Measurements from ENCODE around the gene CPA1.
"Not testable (repeated sequence)": the region's sequence is repeated elsewhere in the genome, so short reads cannot be mapped to it uniquely, and the experiment has no call there.

The CPA1 gene

GRCh38 chr7:130374507-130374906, 5.8 kb upstream of the CPA1 start:
- no peak for DNase-seq

GRCh38 chr7:130376461-130376860, 3.8 kb upstream of the CPA1 start:
- not testable (repeated sequence) for DNase-seq

GRCh38 chr7:130377178-130377577, 3.1 kb upstream of the CPA1 start:
- DNase-seq = no peak

DNA sequence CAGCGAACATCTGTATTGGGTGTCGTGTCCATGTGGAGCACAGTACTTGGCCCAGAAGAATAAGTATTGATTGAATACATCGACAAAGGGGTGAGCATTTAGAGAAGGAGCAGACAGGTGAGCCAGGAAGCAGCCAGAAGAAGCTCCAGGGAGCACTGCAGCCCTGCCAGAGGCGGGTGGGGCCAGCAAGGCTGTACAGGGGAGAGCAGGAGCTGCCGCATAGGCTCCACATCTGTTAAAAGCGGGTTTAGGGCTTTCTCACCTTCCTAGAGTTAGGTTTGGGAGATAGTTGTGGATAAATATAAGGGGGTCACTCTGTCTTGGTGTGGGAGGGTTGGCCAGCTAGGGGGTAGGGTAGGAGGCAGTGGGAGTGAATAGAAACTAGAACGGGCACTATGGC, 1.3 kb upstream of the CPA1 start:
- DNase-seq = no peak

DNA sequence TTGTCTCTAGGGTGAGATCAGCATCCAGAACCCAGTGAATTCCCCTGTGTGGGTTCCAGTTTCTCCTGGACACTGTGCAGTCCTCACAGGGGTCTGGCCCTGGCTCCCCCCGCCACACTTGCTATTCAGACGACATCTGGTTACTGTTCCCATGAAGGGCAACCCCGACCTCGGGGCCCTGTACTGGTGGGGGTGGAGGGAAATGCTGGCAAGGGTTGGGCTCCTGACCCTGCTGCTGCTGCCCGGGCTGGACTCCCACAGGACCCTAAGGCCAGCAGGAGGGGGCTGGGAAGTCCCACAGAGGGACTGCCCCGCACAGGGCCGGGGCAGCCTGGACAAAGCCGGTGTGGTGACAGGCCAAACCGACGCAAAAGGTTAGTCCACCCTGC, 768 bp upstream of the CPA1 start:
- DNase-seq = no peak

DNA sequence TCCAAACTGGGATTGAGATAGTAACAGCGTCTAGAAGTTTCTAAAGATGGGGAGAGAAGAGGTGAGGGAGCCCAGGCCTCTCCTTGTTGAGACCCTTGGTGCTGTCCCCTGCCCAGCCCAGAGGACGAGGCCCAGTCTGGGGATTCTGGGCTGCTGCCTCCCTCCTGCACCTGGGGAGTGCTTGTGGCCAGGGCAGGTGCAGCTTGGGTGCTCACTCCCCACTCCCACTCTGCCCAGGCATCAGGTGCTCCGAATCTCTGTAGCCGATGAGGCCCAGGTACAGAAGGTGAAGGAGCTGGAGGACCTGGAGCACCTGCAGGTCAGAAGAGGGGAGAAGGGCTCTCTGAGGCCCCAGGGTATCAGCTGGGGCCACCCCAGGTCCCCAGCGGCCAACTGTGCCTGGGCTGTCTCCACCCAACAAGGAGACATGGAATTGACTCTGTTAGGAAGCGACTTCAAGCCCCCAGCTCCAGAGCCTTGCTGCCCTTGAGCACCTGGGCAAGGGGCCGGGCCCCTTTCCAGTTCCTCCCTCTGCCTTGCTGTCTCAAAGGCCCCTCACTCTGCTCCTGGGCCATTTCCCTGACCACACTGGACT, 664 bp downstream of the CPA1 start:
- DNase-seq = no peak

- DNase-seq = no peak
Observed at GRCh38 chr7:130381468-130382312, 1.4 kb downstream of the CPA1 start.

- DNase-seq = no peak
Observed at GRCh38 chr7:130383187-130383980, 3.1 kb downstream of the CPA1 start.

GRCh38 chr7:130384371-130384801, 4.1 kb downstream of the CPA1 start:
- no peak for DNase-seq

DNA sequence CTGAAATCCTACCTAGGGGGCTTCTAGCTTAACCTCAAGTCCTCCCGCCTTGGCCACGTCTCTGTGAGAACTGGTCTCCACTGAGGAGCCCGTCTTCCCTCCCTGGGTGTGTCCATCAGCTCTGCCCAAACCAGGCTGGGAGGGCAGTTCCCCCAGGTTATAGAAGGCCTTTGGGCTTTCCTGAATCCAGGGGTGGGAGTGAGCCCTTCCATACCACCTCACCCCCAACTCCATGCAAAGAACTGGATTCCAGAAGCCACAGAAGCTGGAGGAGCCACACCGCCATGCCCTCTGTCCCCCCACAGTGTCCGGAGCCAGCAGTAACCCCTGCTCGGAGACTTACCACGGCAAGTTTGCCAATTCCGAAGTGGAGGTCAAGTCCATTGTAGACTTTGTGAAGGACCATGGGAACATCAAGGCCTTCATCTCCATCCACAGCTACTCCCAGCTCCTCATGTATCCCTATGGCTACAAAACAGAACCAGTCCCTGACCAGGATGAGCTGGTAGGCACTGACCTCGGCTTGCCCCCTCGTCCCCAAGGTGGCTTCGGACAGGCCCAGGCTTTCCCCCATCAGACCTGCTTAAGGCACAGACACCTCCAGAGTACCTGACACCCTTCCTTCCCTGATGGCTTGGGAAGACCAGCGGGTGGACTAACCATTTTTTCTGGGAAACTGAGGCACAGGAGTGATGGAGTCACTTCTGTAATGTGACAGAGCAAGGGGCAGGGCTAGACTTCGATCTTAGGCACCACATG, 4.7 kb downstream of the CPA1 start:
- no peak for DNase-seq

GRCh38 chr7:130385600-130386066, 5.3 kb downstream of the CPA1 start:
- no peak for DNase-seq

GRCh38 chr7:130386876-130387275, 6.6 kb downstream of the CPA1 start:
- no peak for DNase-seq

DNA sequence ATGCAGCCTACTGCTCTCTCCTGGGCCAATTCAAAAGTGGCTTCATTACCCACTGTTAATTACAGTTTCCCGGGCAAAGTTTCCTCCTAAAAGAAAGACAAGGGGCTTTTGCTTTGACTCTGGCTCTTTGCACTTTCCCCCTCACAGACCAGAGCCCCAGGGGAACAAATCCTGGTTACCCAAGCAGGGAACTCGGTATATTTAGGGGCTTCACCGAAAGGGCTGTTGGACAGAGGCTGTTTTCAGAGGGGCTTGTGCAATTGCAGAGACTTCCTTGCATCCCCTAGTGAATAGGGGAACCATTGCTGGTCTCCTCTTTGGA, 7.0 kb downstream of the CPA1 start:
- DNase-seq = no peak

DNA sequence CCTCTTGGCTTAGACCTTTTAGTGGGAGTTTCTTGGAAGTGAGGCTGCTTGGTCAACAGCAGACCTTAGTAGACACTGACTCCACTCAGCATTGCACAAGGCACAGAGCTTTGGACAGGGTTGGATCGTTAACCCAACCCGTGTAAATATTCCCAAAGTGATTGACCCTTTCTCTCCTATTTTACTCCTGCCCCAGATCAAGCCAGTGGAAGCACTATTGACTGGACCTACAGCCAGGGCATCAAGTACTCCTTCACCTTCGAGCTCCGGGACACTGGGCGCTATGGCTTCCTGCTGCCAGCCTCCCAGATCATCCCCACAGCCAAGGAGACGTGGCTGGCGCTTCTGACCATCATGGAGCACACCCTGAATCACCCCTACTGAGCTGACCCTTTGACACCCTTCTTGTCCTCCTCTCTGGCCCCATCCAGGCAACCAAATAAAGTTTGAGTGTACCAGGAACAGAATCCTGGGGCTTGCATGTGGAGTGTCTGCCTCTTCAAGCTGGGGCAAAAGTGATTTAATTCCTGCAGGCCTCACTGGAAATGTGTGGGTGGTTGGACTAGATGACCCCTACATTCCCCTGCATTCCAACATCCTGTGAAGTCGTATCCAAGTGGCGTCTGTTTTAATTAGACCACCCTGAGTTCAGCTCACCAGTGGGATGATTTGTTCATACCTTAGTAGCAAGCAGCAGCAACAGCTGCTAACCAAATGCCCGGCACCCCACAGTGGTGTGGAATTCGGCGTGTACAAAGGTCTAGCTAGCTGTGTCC, 7.5 kb downstream of the CPA1 start:
- DNase-seq = no peak

GRCh38 chr7:130388671-130389070, 8.4 kb downstream of the CPA1 start:
- DNase-seq = no peak

DNA sequence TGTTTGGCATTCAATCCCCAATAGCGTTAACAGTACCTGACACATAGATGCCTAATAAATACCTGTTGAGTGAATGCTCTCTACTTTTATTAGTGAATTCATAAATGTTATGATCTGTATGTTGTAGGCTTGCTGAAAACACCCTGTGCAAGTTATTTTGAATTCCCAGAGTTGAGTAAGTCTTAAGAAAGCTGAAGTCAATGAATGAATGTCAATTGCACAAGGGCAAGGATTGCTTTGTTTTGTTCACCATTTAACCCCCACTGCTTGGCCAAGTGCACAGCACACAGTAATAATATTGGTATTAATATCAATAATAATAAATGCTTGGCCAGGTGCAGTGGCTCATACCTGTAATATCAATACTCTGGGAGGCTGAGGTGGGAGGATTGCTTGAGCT, 10.2 kb downstream of the CPA1 start:
- no peak for DNase-seq

GRCh38 chr7:130393101-130393561, 12.8 kb downstream of the CPA1 start:
- DNase-seq = no peak

- DNase-seq = no peak
Observed at GRCh38 chr7:130393841-130394411, 13.6 kb downstream of the CPA1 start.

DNA sequence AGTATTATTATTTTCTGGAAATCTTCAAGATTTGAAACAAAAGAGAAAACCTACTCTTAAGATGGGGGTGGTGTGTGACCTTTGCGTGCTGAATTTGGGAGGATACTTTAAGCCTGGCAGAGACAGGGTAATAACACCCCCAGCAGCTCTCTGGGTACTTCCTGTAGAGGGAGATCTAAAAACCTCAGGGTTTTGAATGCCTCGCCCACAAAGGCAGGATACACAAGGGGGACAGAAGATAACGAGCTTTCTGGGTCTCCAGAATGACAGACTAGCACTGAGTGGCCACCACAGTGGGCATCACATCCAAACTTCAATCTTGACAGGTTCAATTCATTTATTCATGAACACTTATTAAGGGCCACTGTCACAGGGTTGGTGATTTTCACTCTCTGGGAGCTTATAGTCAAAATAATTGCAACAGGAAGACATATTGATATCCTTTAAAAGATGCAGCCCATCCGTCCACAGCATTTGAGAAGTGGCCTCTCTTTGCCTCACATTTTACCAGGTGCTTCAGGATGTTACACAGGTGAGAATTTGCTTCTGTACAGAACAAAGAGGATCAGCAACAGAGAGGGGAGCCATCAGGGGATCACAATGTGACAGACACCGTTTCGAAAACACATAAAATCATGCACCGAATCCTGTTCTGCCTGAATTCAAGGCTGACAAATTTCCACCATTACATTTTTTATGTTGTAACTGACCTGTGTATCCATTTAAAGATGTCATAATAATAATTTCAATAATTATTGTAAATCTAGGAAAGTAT, 14.3 kb downstream of the CPA1 start:
- no peak for DNase-seq

DNA sequence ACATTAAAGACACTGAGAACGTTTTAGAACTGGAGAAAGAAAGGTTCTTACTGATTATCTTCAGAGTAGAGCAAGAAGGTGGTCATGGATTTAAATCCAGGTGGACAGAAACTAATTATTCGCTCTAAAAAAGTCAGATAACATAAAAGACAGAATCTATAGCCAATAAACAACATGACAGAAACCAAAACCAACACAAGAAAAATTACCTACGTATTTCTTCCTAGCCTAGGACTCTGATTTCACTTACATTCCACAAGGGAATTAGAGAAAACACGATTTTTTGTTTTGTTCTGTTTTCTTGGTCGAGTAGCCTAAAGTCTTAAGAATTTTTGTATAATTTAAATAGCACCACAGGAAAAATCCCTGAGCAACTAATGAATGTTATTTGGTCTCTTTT, 15.1 kb downstream of the CPA1 start:
- no peak for DNase-seq

GRCh38 chr7:130396109-130396508, 15.8 kb downstream of the CPA1 start:
- no peak for DNase-seq

All from cerebellar nuclear complex (tissue), 1 donor.